ENCODE data around the gene NPAS3.

DNA sequence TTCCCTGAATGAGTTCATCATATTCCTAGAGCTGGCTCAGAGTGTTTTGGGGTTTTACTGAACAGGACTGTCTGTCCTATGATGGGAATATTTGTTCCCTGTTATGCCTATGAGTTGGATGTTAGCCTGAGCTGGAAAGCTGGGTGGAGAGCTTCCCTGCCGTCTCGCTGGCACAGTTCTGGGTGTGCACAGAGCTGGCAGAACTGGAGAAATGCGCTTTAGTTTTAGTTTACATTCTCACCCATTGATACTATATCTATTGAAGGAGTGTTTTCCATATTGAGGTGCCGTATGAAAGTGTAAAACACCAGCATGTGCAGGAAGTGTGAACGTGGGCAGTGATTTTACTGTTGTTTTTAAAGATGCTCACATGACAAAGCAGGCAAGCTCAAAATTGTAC is 549.9 kb downstream of the NPAS3 start:
- TF ChIP-seq, protein P1, sequence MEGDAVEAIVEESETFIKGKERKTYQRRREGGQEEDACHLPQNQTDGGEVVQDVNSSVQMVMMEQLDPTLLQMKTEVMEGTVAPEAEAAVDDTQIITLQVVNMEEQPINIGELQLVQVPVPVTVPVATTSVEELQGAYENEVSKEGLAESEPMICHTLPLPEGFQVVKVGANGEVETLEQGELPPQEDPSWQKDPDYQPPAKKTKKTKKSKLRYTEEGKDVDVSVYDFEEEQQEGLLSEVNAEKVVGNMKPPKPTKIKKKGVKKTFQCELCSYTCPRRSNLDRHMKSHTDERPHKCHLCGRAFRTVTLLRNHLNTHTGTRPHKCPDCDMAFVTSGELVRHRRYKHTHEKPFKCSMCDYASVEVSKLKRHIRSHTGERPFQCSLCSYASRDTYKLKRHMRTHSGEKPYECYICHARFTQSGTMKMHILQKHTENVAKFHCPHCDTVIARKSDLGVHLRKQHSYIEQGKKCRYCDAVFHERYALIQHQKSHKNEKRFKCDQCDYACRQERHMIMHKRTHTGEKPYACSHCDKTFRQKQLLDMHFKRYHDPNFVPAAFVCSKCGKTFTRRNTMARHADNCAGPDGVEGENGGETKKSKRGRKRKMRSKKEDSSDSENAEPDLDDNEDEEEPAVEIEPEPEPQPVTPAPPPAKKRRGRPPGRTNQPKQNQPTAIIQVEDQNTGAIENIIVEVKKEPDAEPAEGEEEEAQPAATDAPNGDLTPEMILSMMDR (conservative IDR thresholded peaks at IDR 0.05): no peak
- no peak for TF ChIP-seq EZH2 (IDR thresholded peaks at IDR 0.05; ENCODE audit: low read depth)
